NCI-H2227 (cell line): ENCODE results near the gene UFL1.

Experiments
- DNase-seq: peaks from one replicate; lab custom pipeline; 2025; ENCODE audit not compliant: unreplicated experiment; lab: John Stamatoyannopoulos, UW

UFL1 gene

DNA sequence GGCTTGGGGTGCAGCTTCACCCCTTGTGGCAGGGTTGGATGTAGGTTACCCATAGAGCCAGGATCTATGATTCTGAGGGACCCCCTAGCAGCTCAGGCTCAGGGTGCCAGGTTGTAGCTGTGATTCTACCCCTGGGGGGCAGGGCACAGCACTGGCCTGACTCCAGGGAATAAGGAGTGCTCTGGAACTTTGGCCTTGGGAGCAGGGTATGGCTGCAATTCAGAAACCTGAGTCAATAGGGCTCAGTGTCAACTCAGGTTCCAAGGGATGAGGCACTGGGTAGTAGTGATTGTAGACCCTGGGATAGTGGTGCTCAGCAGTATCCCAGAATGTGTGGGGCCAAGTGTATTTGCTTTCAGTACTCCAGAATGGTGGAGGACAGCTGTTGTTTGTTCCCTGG is 49.9 kb downstream of the UFL1 start:
- no peak for DNase-seq

DNA sequence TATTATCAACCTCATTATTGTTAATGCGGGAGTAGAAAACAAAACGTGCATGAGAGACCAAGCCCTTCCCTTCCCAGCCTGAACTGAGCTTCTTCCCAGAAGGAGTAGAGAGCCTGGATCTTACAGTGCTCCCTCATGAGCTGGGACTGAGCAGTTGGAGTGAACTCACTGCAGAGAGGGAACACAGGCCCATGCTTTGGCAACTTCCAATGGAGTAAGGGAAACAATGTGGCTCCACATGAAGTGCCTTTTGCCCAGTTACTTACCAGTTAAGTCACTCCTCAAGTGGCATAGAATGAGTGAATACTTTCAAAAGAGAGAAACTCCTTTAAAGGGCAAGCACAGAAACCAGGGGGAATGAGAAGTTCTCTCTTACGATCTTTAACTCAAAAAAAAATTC is 53.8 kb downstream of the UFL1 start:
- no peak for DNase-seq

DNA sequence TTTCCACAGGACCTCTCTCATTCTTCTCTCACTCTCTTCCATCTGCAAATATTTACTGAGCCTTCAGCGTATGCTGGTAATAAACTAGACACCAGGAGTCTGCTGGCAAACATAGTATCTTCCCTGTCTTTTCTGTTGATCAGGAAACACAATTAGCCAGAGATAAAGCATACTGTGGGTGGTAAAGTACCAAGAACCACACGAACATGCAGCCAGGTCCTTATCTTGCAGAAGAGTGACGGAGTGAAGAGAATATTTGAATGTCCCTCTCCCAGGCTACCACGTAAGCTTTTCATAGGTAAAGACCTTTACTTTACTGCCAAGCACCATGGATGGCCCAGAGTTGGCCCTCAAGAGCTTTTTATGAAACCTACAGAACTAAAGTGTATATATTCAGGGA is 54.6 kb downstream of the UFL1 start:
- no peak for DNase-seq

DNA sequence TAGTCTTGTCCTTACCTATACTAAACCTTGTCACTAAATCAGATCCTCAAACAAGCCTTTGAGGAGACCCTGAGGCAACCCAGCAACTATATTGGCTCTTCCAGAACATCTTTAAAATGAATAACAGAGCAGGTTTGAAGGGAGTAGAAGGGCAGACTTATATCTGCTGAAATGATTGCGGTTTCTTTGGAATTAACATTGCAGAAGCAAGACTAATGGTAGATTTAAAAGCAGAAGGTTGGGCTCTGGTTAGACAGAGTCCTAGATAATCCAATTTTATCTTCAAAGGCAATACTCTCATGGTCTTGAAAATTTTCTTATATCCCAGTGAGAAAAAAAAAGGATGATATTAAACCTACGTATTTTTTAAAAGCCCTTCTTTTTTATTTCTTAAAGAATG is 60.4 kb downstream of the UFL1 start:
- DNase-seq: no peak

DNA sequence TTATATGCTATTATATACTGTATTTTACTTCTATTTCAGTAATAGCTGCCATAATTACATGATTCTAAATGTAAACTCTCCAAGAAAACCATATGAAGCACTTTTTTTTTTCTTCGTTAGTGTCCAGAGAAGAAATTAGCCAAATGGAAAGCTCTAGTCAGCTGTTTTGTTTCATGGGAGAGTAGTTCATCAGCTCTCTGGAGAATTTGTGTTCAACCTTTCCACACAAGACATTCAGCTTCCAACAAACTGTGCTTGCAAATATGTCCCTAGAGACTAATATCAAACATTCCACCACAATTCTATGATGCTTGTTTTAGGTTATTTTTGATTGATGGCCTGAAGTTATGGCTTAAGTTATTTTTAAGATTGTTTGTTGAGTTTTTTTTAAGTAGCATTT is 60.8 kb downstream of the UFL1 start:
- DNase-seq: no peak

DNA sequence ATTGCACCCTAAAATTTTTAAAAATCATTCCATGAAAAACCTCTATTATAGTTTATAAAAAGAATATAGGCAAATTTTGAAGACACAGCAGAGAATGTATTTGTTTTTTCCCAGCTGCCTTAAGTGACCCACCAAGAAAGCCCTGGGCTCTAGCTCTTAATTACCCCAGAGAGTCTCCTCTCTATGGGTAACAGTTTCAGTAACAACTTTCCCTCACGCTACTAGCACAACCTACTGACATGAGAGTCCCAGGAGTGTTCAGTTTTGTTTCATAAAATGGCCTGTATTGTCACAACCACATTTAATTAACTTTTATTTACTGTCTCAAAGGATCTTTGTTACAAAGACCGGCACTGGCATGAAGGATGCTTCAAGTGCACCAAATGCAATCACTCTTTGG is 82.8 kb downstream of the UFL1 start:
- DNase-seq: no peak
